WI38 (cell line): ENCODE results near the gene DPH7.

Experiments used
- H3K4me3 ChIP-seq: 2 replicates; pipeline ENCODE4 v1.5.1; 2011; ENCODE audit warnings: low read depth, mild to moderate bottlenecking, control low read depth, low read length
- CTCF ChIP-seq: IDR thresholded peaks from 2 replicates; pipeline ENCODE4 v1.5.1; 2012; ENCODE audit warnings: low read depth, mild to moderate bottlenecking, control low read depth, low read length

Gene DPH7

GRCh38 chr9:137530331-137530730 lies 48.4 kb downstream of the DPH7 start:
- no peak overlapping the region for H3K4me3 ChIP-seq
- TF ChIP-seq CTCF: no peak

GRCh38 chr9:137524981-137525317 lies 53.8 kb downstream of the DPH7 start:
- no peak overlapping the region for H3K4me3 ChIP-seq
- TF ChIP-seq CTCF: no peak

GRCh38 chr9:137524161-137524980 lies 54.4 kb downstream of the DPH7 start:
- TF ChIP-seq CTCF: no peak

GRCh38 chr9:137522746-137523455 lies 55.8 kb downstream of the DPH7 start:
- no peak for TF ChIP-seq CTCF

More at GRCh38 chr9:137524161-137524980, 54.4 kb downstream of the DPH7 start:
- no peak overlapping the region for H3K4me3 ChIP-seq

GRCh38 chr9:137521405-137521985 lies 57.2 kb downstream of the DPH7 start:
- no peak overlapping the region for H3K4me3 ChIP-seq
- TF ChIP-seq CTCF: no peak

More at GRCh38 chr9:137522746-137523455, 55.8 kb downstream of the DPH7 start:
- H3K4me3 ChIP-seq: no peak overlapping the region

- TF ChIP-seq CTCF: no peak
These were observed 57.9 kb downstream of the DPH7 start for GRCh38 chr9:137520614-137521404.

More at GRCh38 chr9:137520614-137521404, 57.9 kb downstream of the DPH7 start:
- no peak overlapping the region for H3K4me3 ChIP-seq
